H9 (cell line): ENCODE data around the gene MAST4. TPM values are rescaled to one million over a fixed set of nuclear protein-coding genes. Genes with fewer than 3 reads are reported as not detected.

ENCODE experiments used
- DNase-seq: peaks from one replicate; pipeline ENCODE4 v3.0.0-alpha.2; 2017
- H2AFZ ChIP-seq: one replicate; pipeline ENCODE4 v1.6.1; 2013; ENCODE audit warnings: mild to moderate bottlenecking, low read length, control low read depth, moderate library complexity
- H2AK5ac ChIP-seq: 2 replicates; pipeline ENCODE4 v1.6.1; 2013; ENCODE audit warnings: low read length, control low read depth, mixed read lengths; ENCODE audit not compliant: insufficient read length
- H2BK120ac ChIP-seq: one replicate; pipeline ENCODE4 v1.6.1; 2013; ENCODE audit warnings: low read depth, mild to moderate bottlenecking, low read length, control low read depth, inconsistent platforms; ENCODE audit not compliant: poor library complexity, severe bottlenecking
- H2BK12ac ChIP-seq: 2 replicates; pipeline ENCODE4 v1.6.1; 2013; ENCODE audit warnings: low read length, control low read depth, mixed read lengths, low read depth; ENCODE audit not compliant: insufficient read length
- H2BK15ac ChIP-seq: 2 replicates; pipeline ENCODE4 v1.6.1; 2013; ENCODE audit warnings: low read depth, low read length, control low read depth
- H2BK20ac ChIP-seq: one replicate; pipeline ENCODE4 v1.6.1; 2013; ENCODE audit warnings: low read depth, mild to moderate bottlenecking, low read length, control low read depth, inconsistent platforms; ENCODE audit not compliant: poor library complexity, severe bottlenecking
- H2BK5ac ChIP-seq: 2 replicates; pipeline ENCODE4 v1.6.1; 2013; ENCODE audit warnings: low read length, control low read depth, mixed read lengths; ENCODE audit not compliant: insufficient read length
- H3K14ac ChIP-seq: 2 replicates; pipeline ENCODE4 v1.6.1; 2013; ENCODE audit warnings: low read length, control low read depth; ENCODE audit not compliant: insufficient read depth
- H3K18ac ChIP-seq: 2 replicates; pipeline ENCODE4 v1.6.1; 2013; ENCODE audit warnings: low read depth, mild to moderate bottlenecking, mixed read lengths, low read length, control low read depth; ENCODE audit not compliant: insufficient read length
- H3K23ac ChIP-seq: 2 replicates; pipeline ENCODE4 v1.6.1; 2013; ENCODE audit warnings: low read length, control low read depth, mixed read lengths, low read depth; ENCODE audit not compliant: insufficient read length
- H3K23me2 ChIP-seq: 2 replicates; pipeline ENCODE4 v1.6.1; 2013; ENCODE audit warnings: low read depth, mild to moderate bottlenecking, mixed read lengths, low read length, control low read depth; ENCODE audit not compliant: insufficient read length, poor library complexity, severe bottlenecking
- H3K27ac ChIP-seq: 2 replicates; pipeline ENCODE4 v1.5.1; 2013; ENCODE audit warnings: low read length, control low read depth, mixed read lengths, low read depth; ENCODE audit not compliant: insufficient read length
- H3K27me3 ChIP-seq: 2 replicates; pipeline ENCODE4 v1.6.1; 2013; ENCODE audit warnings: low read length, control low read depth, inconsistent platforms; ENCODE audit not compliant: insufficient read depth
- H3K4ac ChIP-seq: 2 replicates; pipeline ENCODE4 v1.6.1; 2013; ENCODE audit warnings: low read depth, mild to moderate bottlenecking, control low read depth, inconsistent platforms, low read length, moderate library complexity
- H3K4me1 ChIP-seq: 2 replicates; pipeline ENCODE4 v1.6.1; 2013; ENCODE audit warnings: low read length, control low read depth, inconsistent platforms; ENCODE audit not compliant: insufficient read depth
- H3K4me2 ChIP-seq: 2 replicates; pipeline ENCODE4 v1.6.1; 2013; ENCODE audit warnings: low read length, control low read depth, mixed read lengths; ENCODE audit not compliant: insufficient read length, insufficient read depth
- H3K56ac ChIP-seq: 2 replicates; pipeline ENCODE4 v1.6.1; 2013; ENCODE audit warnings: low read depth, mild to moderate bottlenecking, mixed read lengths, low read length, control low read depth; ENCODE audit not compliant: insufficient read length
- H3K79me1 ChIP-seq: 2 replicates; pipeline ENCODE4 v1.6.1; 2013; ENCODE audit warnings: low read depth, mild to moderate bottlenecking, moderate library complexity, low read length, control low read depth, inconsistent platforms; ENCODE audit not compliant: insufficient read depth, poor library complexity, severe bottlenecking
- H3K79me2 ChIP-seq: 2 replicates; pipeline ENCODE4 v1.6.1; 2013; ENCODE audit warnings: low read length, control low read depth, inconsistent platforms; ENCODE audit not compliant: insufficient read depth
- H3K9ac ChIP-seq: 2 replicates; pipeline ENCODE4 v1.6.1; 2013; ENCODE audit warnings: low read length, control low read depth, mixed read lengths; ENCODE audit not compliant: insufficient read length; ENCODE audit errors: extremely low read depth
- H3K9me3 ChIP-seq: one replicate; pipeline ENCODE4 v1.6.1; 2013; ENCODE audit warnings: low read depth, low read length, inconsistent platforms; ENCODE audit not compliant: control insufficient read depth
- H3T11ph ChIP-seq: one replicate; pipeline ENCODE4 v1.6.1; 2013; ENCODE audit warnings: mild to moderate bottlenecking, low read length, control low read depth, inconsistent platforms
- H4K20me1 ChIP-seq: one replicate; pipeline ENCODE4 v1.6.1; 2013; ENCODE audit not compliant: control insufficient read depth, insufficient read length, insufficient read depth
- H4K5ac ChIP-seq: 2 replicates; pipeline ENCODE4 v1.6.1; 2013; ENCODE audit warnings: low read depth, mild to moderate bottlenecking, mixed read lengths, low read length, control low read depth; ENCODE audit not compliant: insufficient read length
- H4K8ac ChIP-seq: replicated peaks from 2 replicates; pipeline ENCODE4 v1.6.1; 2013; ENCODE audit warnings: low read length, control low read depth, mixed read lengths, low read depth; ENCODE audit not compliant: insufficient read length
- H4K91ac ChIP-seq: 2 replicates; pipeline ENCODE4 v1.6.1; 2013; ENCODE audit warnings: low read depth, mild to moderate bottlenecking, moderate library complexity, mixed read lengths, low read length, control low read depth; ENCODE audit not compliant: insufficient read length
- H3K27ac Mint-ChIP-seq, 3 experiments: 2 replicates in 2 of 3; 3 replicates in 1 of 3; pipeline ENCODE4 v1.8.0; 2020 to 2021; ENCODE audit warnings: mixed read lengths in 3 of 3, mild to moderate bottlenecking in 1 of 3, moderate library complexity in 1 of 3
- H3K27me3 Mint-ChIP-seq: 2 replicates; pipeline ENCODE4 v1.8.0; 2021; ENCODE audit warnings: low read depth, mild to moderate bottlenecking, moderate library complexity, mixed read lengths
- H3K36me3 Mint-ChIP-seq, 3 experiments: 2 replicates in 2 of 3; 3 replicates in 1 of 3; pipeline ENCODE4 v1.8.0; 2020 to 2021; ENCODE audit warnings: low read depth in 3 of 3, mixed read lengths in 3 of 3; ENCODE audit not compliant: insufficient read depth in 1 of 3
- H3K4me1 Mint-ChIP-seq, 2 experiments: 2 replicates each; pipeline ENCODE4 v1.8.0; 2020; ENCODE audit warnings: mixed read lengths in 2 of 2
- H3K4me3 Mint-ChIP-seq, 2 experiments: 2 replicates in 1 of 2; 3 replicates in 1 of 2; pipeline ENCODE4 v1.8.0; 2020 to 2021; ENCODE audit warnings: mild to moderate bottlenecking in 2 of 2, mixed read lengths in 2 of 2, moderate library complexity in 1 of 2
- H3K9me3 Mint-ChIP-seq, 2 experiments: 2 replicates in 1 of 2; 3 replicates in 1 of 2; pipeline ENCODE4 v1.8.0; 2020; ENCODE audit warnings: mild to moderate bottlenecking in 2 of 2, mixed read lengths in 2 of 2, moderate library complexity in 1 of 2
- CTCF ChIP-seq: fragments of 200-600 bp; sonication (generic); conservative IDR thresholded peaks from 3 replicates; pipeline ENCODE4 v1.8.0; 2021; ENCODE audit warnings: antibody characterized with exemption, mild to moderate bottlenecking
- WGBS: extraction: QIAGEN DNeasy Blood & Tissue Kit; methylation state at CpG from one replicate; pipeline ENCODE4 v1.1.7; 2013; ENCODE audit warnings: missing lambda C conversion rate, low lambda C conversion rate, mixed read lengths; ENCODE audit not compliant: insufficient read length; ENCODE audit errors: extremely low coverage; 5-methylcytosine and 5-hydroxymethylcytosine counted together
- total RNA-seq: library from RNA; stranded (reverse); gene quantifications from 2 replicates; pipeline ENCODE4 v1.2.1, GENCODE V29; 2021

Gene MAST4
- total RNA-seq, 1 experiment from 2014 or later, result 3.7 TPM

GRCh38 chr5:66820630-66821207 is 224.5 kb downstream of the MAST4 start:
- no peak overlapping the region for H3K56ac ChIP-seq
- no peak overlapping the region for H4K91ac ChIP-seq
- Mint-ChIP-seq H3K9me3 (no peaks in the 10 kb centered on the region), H3K4me3 (no peak overlapping the region), H3K27ac (no peak overlapping the region), H3K27me3 (no peaks in the 10 kb centered on the region), H3K4me1 (no peaks in the 10 kb centered on the region), H3K36me3 (no peaks in the 10 kb centered on the region)
- H3K4me2 ChIP-seq, result no peak overlapping the region
- no peaks in the 10 kb centered on the region for H3K79me2 ChIP-seq
- H4K20me1 ChIP-seq, result no peaks in the 10 kb centered on the region
- no peak overlapping the region for H3T11ph ChIP-seq
- no peaks in the 10 kb centered on the region for H3K23me2 ChIP-seq
- no peak overlapping the region for H2BK120ac ChIP-seq
- no peak overlapping the region for H3K9ac ChIP-seq
- DNase-seq, result no peak
- WGBS, result no CpG with 5 or more reads among the region's 5 CpGs
- H3K27me3 ChIP-seq, result no peaks in the 10 kb centered on the region
- no peak overlapping the region for H2BK20ac ChIP-seq
- no peak for TF ChIP-seq CTCF
- no peak overlapping the region for H2BK5ac ChIP-seq
- no peak overlapping the region for H3K4ac ChIP-seq
- H2AK5ac ChIP-seq, result no peak overlapping the region
- no peak overlapping the region for H4K8ac ChIP-seq
- no peak overlapping the region for H3K14ac ChIP-seq
- H3K4me1 ChIP-seq, result no peaks in the 10 kb centered on the region
- no peak overlapping the region for H3K23ac ChIP-seq
- H3K9me3 ChIP-seq, result no peaks in the 10 kb centered on the region
- H3K27ac ChIP-seq, result no peak overlapping the region
- H3K79me1 ChIP-seq, result no peaks in the 10 kb centered on the region
- no peak overlapping the region for H2BK15ac ChIP-seq
- no peak overlapping the region for H3K18ac ChIP-seq
- H2BK12ac ChIP-seq, result no peak overlapping the region
- H2AFZ ChIP-seq, result no peak overlapping the region
- H4K5ac ChIP-seq, result no peak overlapping the region
